Cardiac fibroblast (primary cell): ENCODE results near the gene GLIS1.
A peak's percentile ranks its signal among the peaks of the same experiment; 100 is the strongest.
"Not testable (repeated sequence)": the region's sequence is repeated elsewhere in the genome, so short reads cannot be mapped to it uniquely, and the experiment has no call there.

Experiments
- DNase-seq, 2 donors: peaks; one replicate each; pipeline versions ENCODE4 v3.0.0 to v3.0.0-alpha.2; 2010; ENCODE audit warnings: low read depth in 2 of 2
- H3K4me3 ChIP-seq, 2 donors: replicated peaks in 1 of 2; 1 replicate in 1 of 2; 2 replicates in 1 of 2; pipeline ENCODE4 v1.5.1; 2011; ENCODE audit warnings: low read depth in 2 of 2, low read length in 2 of 2, mild to moderate bottlenecking in 2 of 2, moderate library complexity in 1 of 2
- TF ChIP-seq, protein P1 (sequence below): IDR thresholded peaks from one replicate; pipeline ENCODE4 v1.5.1; 2011; ENCODE audit warnings: low read depth, mild to moderate bottlenecking, low read length, inconsistent platforms

The GLIS1 gene

DNA sequence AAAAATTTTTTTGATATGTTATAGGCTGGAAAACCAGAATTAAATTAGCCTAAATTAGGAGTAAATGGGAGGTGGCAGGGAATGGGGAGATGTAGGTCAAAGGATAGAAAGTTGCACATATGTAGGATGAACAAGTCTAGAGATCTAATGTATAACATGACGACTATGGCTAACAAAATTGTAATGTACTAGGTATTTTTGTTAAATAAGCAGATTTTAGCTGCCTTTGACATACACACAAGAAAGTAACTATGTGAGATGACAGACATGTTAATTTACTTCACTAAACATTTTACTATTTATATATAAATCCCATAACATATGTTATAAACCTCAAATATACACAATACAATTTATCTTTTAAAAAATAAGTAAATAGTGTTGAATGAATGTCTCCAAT is 30.2 kb upstream of the GLIS1 start:
- no peak overlapping the region for H3K4me3 ChIP-seq
- TF ChIP-seq, protein P1, sequence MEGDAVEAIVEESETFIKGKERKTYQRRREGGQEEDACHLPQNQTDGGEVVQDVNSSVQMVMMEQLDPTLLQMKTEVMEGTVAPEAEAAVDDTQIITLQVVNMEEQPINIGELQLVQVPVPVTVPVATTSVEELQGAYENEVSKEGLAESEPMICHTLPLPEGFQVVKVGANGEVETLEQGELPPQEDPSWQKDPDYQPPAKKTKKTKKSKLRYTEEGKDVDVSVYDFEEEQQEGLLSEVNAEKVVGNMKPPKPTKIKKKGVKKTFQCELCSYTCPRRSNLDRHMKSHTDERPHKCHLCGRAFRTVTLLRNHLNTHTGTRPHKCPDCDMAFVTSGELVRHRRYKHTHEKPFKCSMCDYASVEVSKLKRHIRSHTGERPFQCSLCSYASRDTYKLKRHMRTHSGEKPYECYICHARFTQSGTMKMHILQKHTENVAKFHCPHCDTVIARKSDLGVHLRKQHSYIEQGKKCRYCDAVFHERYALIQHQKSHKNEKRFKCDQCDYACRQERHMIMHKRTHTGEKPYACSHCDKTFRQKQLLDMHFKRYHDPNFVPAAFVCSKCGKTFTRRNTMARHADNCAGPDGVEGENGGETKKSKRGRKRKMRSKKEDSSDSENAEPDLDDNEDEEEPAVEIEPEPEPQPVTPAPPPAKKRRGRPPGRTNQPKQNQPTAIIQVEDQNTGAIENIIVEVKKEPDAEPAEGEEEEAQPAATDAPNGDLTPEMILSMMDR = no peak
- DNase-seq = no peak

DNA sequence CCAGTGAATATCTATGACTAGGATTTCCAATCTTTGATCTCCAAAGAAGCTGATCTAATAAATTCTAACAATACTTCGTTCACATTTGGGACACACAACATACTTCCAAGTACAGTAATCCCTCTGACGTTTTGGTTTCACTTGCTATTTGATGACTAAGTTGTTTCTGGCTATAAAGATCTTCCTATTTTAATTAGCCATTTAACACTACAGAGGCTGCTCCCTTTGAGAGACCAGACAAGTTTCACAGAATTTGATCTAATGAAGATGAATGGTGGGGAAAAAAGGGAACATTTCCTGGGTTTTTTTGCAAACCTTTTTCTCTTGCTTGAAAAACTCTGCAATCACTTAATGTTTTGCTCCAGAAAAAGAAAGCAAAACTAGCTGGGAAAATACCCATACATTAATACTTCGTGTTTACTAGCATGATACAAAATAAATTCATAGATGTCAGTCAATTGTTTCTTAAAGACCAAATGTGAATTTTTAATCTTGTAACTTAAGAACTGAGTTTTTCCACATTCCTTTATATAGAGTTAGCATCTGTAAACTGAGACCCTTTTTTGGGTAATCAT is 28.0 kb upstream of the GLIS1 start:
- DNase-seq = peak; percentile 50 to 72
- TF ChIP-seq, protein P1 = no peak
- no peak overlapping the region for H3K4me3 ChIP-seq

DNA sequence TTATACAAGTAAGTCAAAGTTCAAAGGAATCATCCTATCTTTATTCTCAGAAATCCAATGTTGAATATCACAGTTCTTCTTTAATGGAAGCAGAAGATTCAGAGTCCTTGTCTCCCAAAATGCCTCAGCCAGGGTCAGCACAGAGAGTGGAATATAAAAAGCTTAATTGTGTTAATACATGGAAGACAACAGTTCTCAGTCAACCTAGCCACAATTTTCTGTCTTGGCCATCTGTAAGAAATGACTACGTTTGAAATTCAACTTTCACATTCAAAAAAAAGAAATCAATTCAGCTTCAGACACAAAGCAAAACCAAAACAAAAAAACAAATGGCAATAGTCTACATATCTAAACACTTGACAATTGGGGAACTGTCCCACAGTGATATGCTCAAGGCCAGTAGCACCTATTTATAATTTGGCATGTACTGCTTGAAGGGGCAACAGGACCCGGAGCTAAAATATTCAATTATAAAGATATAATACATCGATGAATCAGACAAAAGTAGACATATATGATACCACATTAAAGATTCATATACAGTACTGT is 27.3 kb upstream of the GLIS1 start:
- H3K4me3 ChIP-seq = no peak overlapping the region
- TF ChIP-seq, protein P1 = no peak
- no peak for DNase-seq

DNA sequence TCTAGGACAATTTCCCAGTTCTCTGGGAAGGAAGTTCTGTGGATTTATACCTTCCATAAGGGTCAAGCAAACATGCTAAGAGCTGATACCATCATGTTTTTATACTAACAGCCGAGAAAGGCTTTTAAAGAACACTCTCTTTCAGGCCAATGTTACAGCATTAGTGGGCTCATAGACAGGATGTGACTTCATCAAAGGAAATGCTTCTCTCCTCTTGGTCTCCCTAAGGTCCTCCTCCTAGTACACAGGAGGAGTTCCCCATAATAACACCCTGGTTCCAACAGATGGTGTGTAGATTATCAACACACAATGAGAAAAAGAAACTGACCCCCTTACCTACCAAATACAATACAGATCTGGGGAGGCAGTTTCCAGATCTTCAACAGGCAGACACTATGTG is 26.7 kb upstream of the GLIS1 start:
- no peak overlapping the region for H3K4me3 ChIP-seq
- TF ChIP-seq, protein P1 = no peak
- DNase-seq = peak; percentile 72 to 87

DNA sequence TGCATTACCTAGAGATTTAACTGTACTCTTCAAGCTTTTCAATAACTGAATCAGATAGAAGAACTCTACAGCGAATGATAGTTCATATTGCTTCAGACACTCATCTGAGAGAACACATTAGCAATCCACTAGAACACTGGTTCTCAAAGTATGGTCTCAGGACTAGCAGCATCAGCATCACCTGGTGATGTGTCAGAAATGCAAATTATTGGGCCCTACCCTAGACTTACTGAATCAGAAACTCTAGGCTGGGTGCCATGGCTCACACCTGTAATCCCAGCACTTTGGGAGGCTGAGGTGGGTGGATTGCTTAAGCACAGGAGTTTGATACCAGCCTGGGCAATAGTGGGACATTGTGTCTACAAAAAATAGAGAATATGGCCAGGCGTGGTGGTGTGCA is 24.9 kb upstream of the GLIS1 start:
- TF ChIP-seq, protein P1 = no peak
- no peak overlapping the region for H3K4me3 ChIP-seq
- no peak for DNase-seq

DNA sequence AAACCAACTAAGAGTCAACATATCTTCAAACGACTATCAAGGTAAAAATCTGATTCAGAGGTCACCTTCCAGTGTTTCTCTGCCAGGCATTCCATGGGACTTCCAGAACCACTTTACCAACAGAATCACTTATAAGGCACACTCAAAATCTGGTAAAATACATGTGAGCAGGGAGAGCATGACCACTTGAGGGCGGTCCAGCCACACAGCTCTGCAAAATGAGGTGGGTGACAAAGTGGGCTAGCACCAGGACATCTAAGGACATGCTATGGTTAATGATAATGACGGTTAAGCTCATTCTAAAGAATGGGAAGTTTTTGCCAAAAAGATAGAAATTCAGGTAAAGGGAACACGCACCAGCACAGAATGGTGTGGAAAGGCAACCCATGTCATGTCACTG is 24.5 kb upstream of the GLIS1 start:
- DNase-seq = no peak
- TF ChIP-seq, protein P1 = no peak
- no peak overlapping the region for H3K4me3 ChIP-seq

DNA sequence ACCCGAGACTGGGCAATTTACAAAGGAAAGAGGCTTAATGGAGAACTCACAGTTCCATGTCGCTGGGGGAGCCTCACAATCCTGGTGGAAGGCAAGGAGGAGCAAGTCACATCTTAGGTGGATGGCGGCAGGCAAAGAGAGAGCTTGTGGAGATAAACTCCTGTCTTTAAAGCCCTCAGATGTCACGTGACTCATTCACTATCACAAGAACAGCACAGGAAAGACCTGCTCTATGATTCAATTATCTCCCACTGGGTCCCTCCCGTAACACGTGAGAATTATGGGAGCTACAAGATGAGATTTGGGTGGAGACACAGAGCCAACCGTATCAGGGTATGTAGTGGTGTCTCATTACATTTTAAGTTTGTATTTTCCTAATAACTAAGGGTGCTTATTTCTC is 21.5 kb upstream of the GLIS1 start:
- DNase-seq, H3K4me3 ChIP-seq: not testable (repeated sequence)
